ENCODE data around the gene SOST.

SOST gene

GRCh38 chr17:43722269-43722619 lies 36.3 kb downstream of the SOST start:
- H3K4me3 ChIP-seq (ENCODE audit: low read depth, low read length) = no peak overlapping the region
- no peaks in the 10 kb centered on the region for H3K27me3 ChIP-seq (ENCODE audit: insufficient read depth, low read length)
- H3K27ac ChIP-seq (ENCODE audit: low read depth, low read length) = no peak overlapping the region
- H3K36me3 ChIP-seq (ENCODE audit: insufficient read depth, low read length) = no peaks in the 10 kb centered on the region
- no peak overlapping the region for H2AFZ ChIP-seq (ENCODE audit: low read length, unreplicated experiment)
- H3K79me2 ChIP-seq (ENCODE audit: control insufficient read depth, insufficient read depth, low read length, unreplicated experiment) = no peaks in the 10 kb centered on the region
- peaks cover 29% of the 10 kb centered on the region for H3K4me1 ChIP-seq (ENCODE audit: control insufficient read depth, insufficient read depth, low read length, unreplicated experiment)

- Histone ChIP-seq H3K79me2 (ENCODE audit: control insufficient read depth, insufficient read depth, low read length, unreplicated experiment) (no peaks in the 10 kb centered on the region), H3K36me3 (ENCODE audit: insufficient read depth, low read length) (no peaks in the 10 kb centered on the region), H2AFZ (ENCODE audit: low read length, unreplicated experiment) (no peak overlapping the region), H3K4me1 (ENCODE audit: control insufficient read depth, insufficient read depth, low read length, unreplicated experiment) (peaks cover 29% of the 10 kb centered on the region), H3K27me3 (ENCODE audit: insufficient read depth, low read length) (no peaks in the 10 kb centered on the region), H3K4me3 (ENCODE audit: low read depth, low read length) (peak overlapping the region; percentile 85), H3K27ac (ENCODE audit: low read depth, low read length) (peak overlapping the region; percentile 24; the same call in 1 of the 2 replicates)
Measured at GRCh38 chr17:43721537-43722268, 36.9 kb downstream of the SOST start.

- no peaks in the 10 kb centered on the region for H3K79me2 ChIP-seq (ENCODE audit: control insufficient read depth, insufficient read depth, low read length, unreplicated experiment)
- H3K27me3 ChIP-seq (ENCODE audit: insufficient read depth, low read length) = no peaks in the 10 kb centered on the region
- no peaks in the 10 kb centered on the region for H3K36me3 ChIP-seq (ENCODE audit: insufficient read depth, low read length)
- H3K4me3 ChIP-seq (ENCODE audit: low read depth, low read length) = peak overlapping the region; percentile 85
- peak overlapping the region; percentile 94 for H2AFZ ChIP-seq (ENCODE audit: low read length, unreplicated experiment)
- H3K27ac ChIP-seq (ENCODE audit: low read depth, low read length) = peak overlapping the region; percentile 38; the same call in 1 of the 2 replicates
- peaks cover 29% of the 10 kb centered on the region for H3K4me1 ChIP-seq (ENCODE audit: control insufficient read depth, insufficient read depth, low read length, unreplicated experiment)
Measured at GRCh38 chr17:43720311-43721060, 38.1 kb downstream of the SOST start.

- H3K4me1 ChIP-seq (ENCODE audit: control insufficient read depth, insufficient read depth, low read length, unreplicated experiment) = peaks cover 26% of the 10 kb centered on the region
- no peaks in the 10 kb centered on the region for H3K27me3 ChIP-seq (ENCODE audit: insufficient read depth, low read length)
- H3K36me3 ChIP-seq (ENCODE audit: insufficient read depth, low read length) = no peaks in the 10 kb centered on the region
- no peak overlapping the region for H3K27ac ChIP-seq (ENCODE audit: low read depth, low read length)
- H3K79me2 ChIP-seq (ENCODE audit: control insufficient read depth, insufficient read depth, low read length, unreplicated experiment) = no peaks in the 10 kb centered on the region
- no peak overlapping the region; the same call in 1 of the 2 replicates for H3K4me3 ChIP-seq (ENCODE audit: low read depth, low read length)
- no peak overlapping the region for H2AFZ ChIP-seq (ENCODE audit: low read length, unreplicated experiment)
Measured at GRCh38 chr17:43719578-43719977, 39.0 kb downstream of the SOST start.

- no peak overlapping the region for H2AFZ ChIP-seq (ENCODE audit: low read length, unreplicated experiment)
- H3K27me3 ChIP-seq (ENCODE audit: insufficient read depth, low read length) = no peaks in the 10 kb centered on the region
- no peaks in the 10 kb centered on the region for H3K36me3 ChIP-seq (ENCODE audit: insufficient read depth, low read length)
- H3K4me1 ChIP-seq (ENCODE audit: control insufficient read depth, insufficient read depth, low read length, unreplicated experiment) = peaks cover 16% of the 10 kb centered on the region
- H3K79me2 ChIP-seq (ENCODE audit: control insufficient read depth, insufficient read depth, low read length, unreplicated experiment) = no peaks in the 10 kb centered on the region
- no peak overlapping the region for H3K27ac ChIP-seq (ENCODE audit: low read depth, low read length)
- no peak overlapping the region for H3K4me3 ChIP-seq (ENCODE audit: low read depth, low read length)
Measured at GRCh38 chr17:43718544-43718943, 40.0 kb downstream of the SOST start.

GRCh38 chr17:43717913-43718312 lies 40.7 kb downstream of the SOST start:
- no peaks in the 10 kb centered on the region for H3K79me2 ChIP-seq (ENCODE audit: control insufficient read depth, insufficient read depth, low read length, unreplicated experiment)
- H3K4me3 ChIP-seq (ENCODE audit: low read depth, low read length) = no peak overlapping the region
- peaks cover 14% of the 10 kb centered on the region for H3K4me1 ChIP-seq (ENCODE audit: control insufficient read depth, insufficient read depth, low read length, unreplicated experiment)
- H3K36me3 ChIP-seq (ENCODE audit: insufficient read depth, low read length) = no peaks in the 10 kb centered on the region
- H2AFZ ChIP-seq (ENCODE audit: low read length, unreplicated experiment) = no peak overlapping the region
- no peak overlapping the region for H3K27ac ChIP-seq (ENCODE audit: low read depth, low read length)
- H3K27me3 ChIP-seq (ENCODE audit: insufficient read depth, low read length) = no peaks in the 10 kb centered on the region

- Histone ChIP-seq H3K36me3 (ENCODE audit: insufficient read depth, low read length) (no peaks in the 10 kb centered on the region), H3K4me3 (ENCODE audit: low read depth, low read length) (peak overlapping the region; percentile 78; the same call in 1 of the 2 replicates), H3K27ac (ENCODE audit: low read depth, low read length) (no peak overlapping the region), H3K4me1 (ENCODE audit: control insufficient read depth, insufficient read depth, low read length, unreplicated experiment) (peaks cover 5% of the 10 kb centered on the region), H2AFZ (ENCODE audit: low read length, unreplicated experiment) (no peak overlapping the region), H3K79me2 (ENCODE audit: control insufficient read depth, insufficient read depth, low read length, unreplicated experiment) (no peaks in the 10 kb centered on the region), H3K27me3 (ENCODE audit: insufficient read depth, low read length) (no peaks in the 10 kb centered on the region)
Measured at GRCh38 chr17:43714465-43715149, 44.0 kb downstream of the SOST start.

- Histone ChIP-seq H3K36me3 (ENCODE audit: insufficient read depth, low read length) (no peaks in the 10 kb centered on the region), H3K27ac (ENCODE audit: low read depth, low read length) (no peak overlapping the region), H2AFZ (ENCODE audit: low read length, unreplicated experiment) (peak overlapping the region; percentile 57), H3K4me1 (ENCODE audit: control insufficient read depth, insufficient read depth, low read length, unreplicated experiment) (peaks cover 5% of the 10 kb centered on the region), H3K27me3 (ENCODE audit: insufficient read depth, low read length) (no peaks in the 10 kb centered on the region), H3K79me2 (ENCODE audit: control insufficient read depth, insufficient read depth, low read length, unreplicated experiment) (no peaks in the 10 kb centered on the region), H3K4me3 (ENCODE audit: low read depth, low read length) (peak overlapping the region; percentile 78)
Measured at GRCh38 chr17:43713494-43714162, 45.0 kb downstream of the SOST start.

GRCh38 chr17:43712397-43712796 lies 46.2 kb downstream of the SOST start:
- Histone ChIP-seq H3K4me3 (ENCODE audit: low read depth, low read length) (no peak overlapping the region), H3K27me3 (ENCODE audit: insufficient read depth, low read length) (no peaks in the 10 kb centered on the region), H3K27ac (ENCODE audit: low read depth, low read length) (no peak overlapping the region), H2AFZ (ENCODE audit: low read length, unreplicated experiment) (no peak overlapping the region), H3K79me2 (ENCODE audit: control insufficient read depth, insufficient read depth, low read length, unreplicated experiment) (no peaks in the 10 kb centered on the region), H3K36me3 (ENCODE audit: insufficient read depth, low read length) (no peaks in the 10 kb centered on the region), H3K4me1 (ENCODE audit: control insufficient read depth, insufficient read depth, low read length, unreplicated experiment) (peaks cover 5% of the 10 kb centered on the region)

GRCh38 chr17:43710101-43710500 lies 48.5 kb downstream of the SOST start:
- Histone ChIP-seq H3K79me2 (ENCODE audit: control insufficient read depth, insufficient read depth, low read length, unreplicated experiment) (no peaks in the 10 kb centered on the region), H3K27me3 (ENCODE audit: insufficient read depth, low read length) (peaks cover 7% of the 10 kb centered on the region; the same call in 1 of the 2 replicates), H2AFZ (ENCODE audit: low read length, unreplicated experiment) (no peak overlapping the region), H3K4me1 (ENCODE audit: control insufficient read depth, insufficient read depth, low read length, unreplicated experiment) (peaks cover 5% of the 10 kb centered on the region), H3K36me3 (ENCODE audit: insufficient read depth, low read length) (no peaks in the 10 kb centered on the region), H3K4me3 (ENCODE audit: low read depth, low read length) (no peak overlapping the region), H3K27ac (ENCODE audit: low read depth, low read length) (no peak overlapping the region)

All from ACC112 (cell line).